A549 (cell line): ENCODE results near the gene INSYN2B.

Source experiments
- CTCF ChIP-seq: fragments of >200 bp; sonication (Bioruptor Twin); formaldehyde crosslinking; IDR thresholded peaks from 3 replicates; pipeline ENCODE4 v1.5.1; 2016
- E2F6 ChIP-seq: IDR thresholded peaks from 2 replicates; pipeline ENCODE4 v1.6.1; 2012; ENCODE audit warnings: low read depth, borderline replicate concordance

GRCh38 chr5:169856571-169856970 is 123.7 kb downstream of the INSYN2B start:
- TF ChIP-seq CTCF (no peak), E2F6 (no peak)
